ENCODE results near the gene CDKAL1. TPM values are rescaled to one million over a fixed set of nuclear protein-coding genes. Genes with fewer than 3 reads are reported as not detected.

The CDKAL1 gene
- total and polyA plus RNA-seq, 2 donors (not counting 3 experiments of a cell fraction or from before 2014, with no cell fraction given) = 6.1 to 20.5 TPM

DNA sequence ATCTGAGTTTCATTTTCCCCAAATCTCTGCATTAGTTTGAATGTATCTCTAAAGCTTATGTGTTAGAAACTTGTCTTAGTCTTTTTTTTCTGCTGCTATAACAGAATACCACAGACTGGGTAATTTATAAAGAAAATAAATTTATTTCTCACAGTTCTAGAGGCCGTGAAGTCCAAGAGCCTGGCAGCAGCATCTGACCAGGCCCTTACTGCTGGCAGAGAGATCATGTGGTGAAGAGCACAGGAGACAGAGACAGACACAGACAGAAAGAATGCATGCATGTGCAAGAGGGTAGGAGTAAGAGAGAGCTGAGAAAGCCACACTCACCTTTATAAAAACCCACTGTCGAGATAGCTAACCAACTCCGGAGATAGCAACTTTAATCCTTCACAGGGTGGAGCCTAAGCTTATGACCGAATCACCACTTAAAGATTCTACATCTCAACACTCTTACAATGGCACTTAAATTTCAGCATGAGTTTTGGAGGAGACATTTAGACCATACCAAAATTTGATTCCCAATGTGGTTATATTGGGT is 646.6 kb downstream of the CDKAL1 start:
- intact Hi-C loops (cut with micrococcal nuclease) (no loop called here), dilution Hi-C loops (cut with MboI; ENCODE audit: extremely low pct_ligation_motif_present, low sequenced_read_pairs) (no loop called here)
- Histone ChIP-seq H3K4me3 (replicated peaks in 1 of 3; ENCODE audit: insufficient read depth in 1 of 3, low read depth in 1 of 3, low read length in 3 of 3) (no peak overlapping the region), H3K4me2 (ENCODE audit: insufficient read depth, low read length) (no peak overlapping the region), H3K4me1 (ENCODE audit: control insufficient read depth, extremely low read depth, insufficient read depth, low read length) (no peaks in the 10 kb centered on the region), H3K36me3 (ENCODE audit: control insufficient read depth in 2 of 2, extremely low read depth in 1 of 2, insufficient read depth in 2 of 2, low read length in 2 of 2) (no peaks in the 10 kb centered on the region), H3K27ac (ENCODE audit: insufficient read depth, low read depth, low read length) (no peak overlapping the region), H3K79me2 (ENCODE audit: control insufficient read depth, insufficient read depth, low read length) (no peaks in the 10 kb centered on the region), H3K27me3 (ENCODE audit: control insufficient read depth in 2 of 2, insufficient read depth in 2 of 2, low read length in 2 of 2) (no peaks in the 10 kb centered on the region), H3K9me1 (replicated peaks; ENCODE audit: control insufficient read depth, extremely low read depth, insufficient read depth, low read length) (no peaks in the 10 kb centered on the region), H4K20me1 (replicated peaks; ENCODE audit: control insufficient read depth, extremely low read depth, insufficient read depth, low read length) (no peaks in the 10 kb centered on the region), H2AFZ (ENCODE audit: low read depth, low read length) (no peak overlapping the region), H3K9me3 (replicated peaks; ENCODE audit: control insufficient read depth, insufficient read depth, low read length) (no peaks in the 10 kb centered on the region), H3K9ac (replicated peaks; ENCODE audit: extremely low read depth, insufficient read depth, low read length) (no peak overlapping the region)
- ChIA-PET POLR2A (no interaction called here), CTCF (no interaction called here)
- no peak for FAIRE-seq
- no peak for TF ChIP-seq POLR2A (IDR thresholded peaks at IDR 0.05; ENCODE audit: low read depth, low read length)
- no peak for TF ChIP-seq GATA2 (IDR thresholded peaks at IDR 0.05; ENCODE audit: insufficient read depth, insufficient read length, low read depth, low read length)
- no peak for TF ChIP-seq FOS (IDR thresholded peaks at IDR 0.05; ENCODE audit: borderline replicate concordance, insufficient read depth, low read length)
- TF ChIP-seq MYC (IDR thresholded peaks at IDR 0.05; ENCODE audit: low read depth, low read length) = no peak
- TF ChIP-seq, protein P1, sequence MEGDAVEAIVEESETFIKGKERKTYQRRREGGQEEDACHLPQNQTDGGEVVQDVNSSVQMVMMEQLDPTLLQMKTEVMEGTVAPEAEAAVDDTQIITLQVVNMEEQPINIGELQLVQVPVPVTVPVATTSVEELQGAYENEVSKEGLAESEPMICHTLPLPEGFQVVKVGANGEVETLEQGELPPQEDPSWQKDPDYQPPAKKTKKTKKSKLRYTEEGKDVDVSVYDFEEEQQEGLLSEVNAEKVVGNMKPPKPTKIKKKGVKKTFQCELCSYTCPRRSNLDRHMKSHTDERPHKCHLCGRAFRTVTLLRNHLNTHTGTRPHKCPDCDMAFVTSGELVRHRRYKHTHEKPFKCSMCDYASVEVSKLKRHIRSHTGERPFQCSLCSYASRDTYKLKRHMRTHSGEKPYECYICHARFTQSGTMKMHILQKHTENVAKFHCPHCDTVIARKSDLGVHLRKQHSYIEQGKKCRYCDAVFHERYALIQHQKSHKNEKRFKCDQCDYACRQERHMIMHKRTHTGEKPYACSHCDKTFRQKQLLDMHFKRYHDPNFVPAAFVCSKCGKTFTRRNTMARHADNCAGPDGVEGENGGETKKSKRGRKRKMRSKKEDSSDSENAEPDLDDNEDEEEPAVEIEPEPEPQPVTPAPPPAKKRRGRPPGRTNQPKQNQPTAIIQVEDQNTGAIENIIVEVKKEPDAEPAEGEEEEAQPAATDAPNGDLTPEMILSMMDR (IDR thresholded peaks at IDR 0.05; ENCODE audit: extremely low read depth in 1 of 2, insufficient read depth in 1 of 2, low read depth in 1 of 2, low read length in 2 of 2) = no peak
- TF ChIP-seq JUN (IDR thresholded peaks at IDR 0.05; ENCODE audit: borderline replicate concordance, insufficient read depth, insufficient read length, low read depth) = no peak
- TF ChIP-seq EZH2 (IDR thresholded peaks at IDR 0.05; ENCODE audit: borderline replicate concordance, low read depth, low read length, severe bottlenecking) = no peak
- TF ChIP-seq, protein P2, sequence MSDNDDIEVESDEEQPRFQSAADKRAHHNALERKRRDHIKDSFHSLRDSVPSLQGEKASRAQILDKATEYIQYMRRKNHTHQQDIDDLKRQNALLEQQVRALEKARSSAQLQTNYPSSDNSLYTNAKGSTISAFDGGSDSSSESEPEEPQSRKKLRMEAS (IDR thresholded peaks at IDR 0.05; ENCODE audit: insufficient read depth, insufficient read length) = no peak
- TF ChIP-seq POLR2AphosphoS5 (IDR thresholded peaks at IDR 0.05; ENCODE audit: insufficient read depth, low read depth, low read length) = no peak
- BruUV-seq (replicated peaks) = no TSS peak
- DNase-seq (ENCODE audit: low read depth, low spot score) = no peak
